Bronchial epithelial cell (primary cell): ENCODE results near the gene GLS. TPM values are rescaled to one million over a fixed set of nuclear protein-coding genes. Genes with fewer than 3 reads are reported as not detected.

Experiments used
- DNase-seq: peaks from one replicate; pipeline ENCODE4 v3.0.0-alpha.2; 2010; ENCODE audit warnings: low read depth
- FAIRE-seq: peaks from 2 replicates; lab custom pipeline; 2011; peaks lifted over from hg19 to GRCh38; lab: Jason Lieb, UNC
- H3K27me3 ChIP-seq: 2 replicates; pipeline ENCODE4 v1.5.1; 2011; ENCODE audit warnings: low read length; ENCODE audit not compliant: control insufficient read depth, insufficient read depth
- H3K36me3 ChIP-seq: 2 replicates; pipeline ENCODE4 v1.5.1; 2011; ENCODE audit warnings: low read length; ENCODE audit not compliant: control insufficient read depth, insufficient read depth
- H3K4me3 ChIP-seq: 2 replicates; pipeline ENCODE4 v1.5.1; 2011; ENCODE audit warnings: mild to moderate bottlenecking, low read depth, low read length, control low read depth
- CTCF ChIP-seq: IDR thresholded peaks from 2 replicates; pipeline ENCODE4 v1.5.1; 2011; ENCODE audit warnings: mild to moderate bottlenecking, moderate library complexity, low read length, control low read depth, inconsistent platforms; ENCODE audit not compliant: insufficient read depth, severe bottlenecking
- total RNA-seq: library from RNA; depleted of rRNA; stranded (reverse); fragments of >200 nt; gene quantifications from 2 replicates; pipeline ENCODE4 v1.2.1, GENCODE V29; 2014

Gene GLS
- total RNA-seq, 1 donor from 2014 or later: 103 TPM

GRCh38 chr2:190986221-190986953 is 105.8 kb downstream of the GLS start:
- H3K36me3 ChIP-seq: peaks cover 22% of the 10 kb centered on the region
- FAIRE-seq: no peak
- H3K27me3 ChIP-seq: no peaks in the 10 kb centered on the region
- TF ChIP-seq CTCF: no peak
- DNase-seq: no peak
- H3K4me3 ChIP-seq: no peak overlapping the region

- H3K4me3 ChIP-seq: no peak overlapping the region
- no peaks in the 10 kb centered on the region for H3K27me3 ChIP-seq
- DNase-seq (no peak), FAIRE-seq (no peak)
- H3K36me3 ChIP-seq: peaks cover 24% of the 10 kb centered on the region
- no peak for TF ChIP-seq CTCF
These were observed 106.5 kb downstream of the GLS start for GRCh38 chr2:190987116-190987515.

GRCh38 chr2:190987938-190988337 is 107.3 kb downstream of the GLS start:
- peaks cover 22% of the 10 kb centered on the region for H3K36me3 ChIP-seq
- no peaks in the 10 kb centered on the region for H3K27me3 ChIP-seq
- FAIRE-seq: no peak

GRCh38 chr2:190988910-190989309 is 108.3 kb downstream of the GLS start:
- DNase-seq: no peak
- no peaks in the 10 kb centered on the region for H3K27me3 ChIP-seq
- no peak for TF ChIP-seq CTCF
- H3K36me3 ChIP-seq: peaks cover 21% of the 10 kb centered on the region
- H3K4me3 ChIP-seq: no peak overlapping the region
- FAIRE-seq: no peak

More at GRCh38 chr2:190987938-190988337, 107.3 kb downstream of the GLS start:
- H3K4me3 ChIP-seq: no peak overlapping the region
- no peak for TF ChIP-seq CTCF
- no peak for DNase-seq

- no peak for TF ChIP-seq CTCF
- no peak for FAIRE-seq
- DNase-seq: no peak
- peaks cover 23% of the 10 kb centered on the region for H3K36me3 ChIP-seq
- H3K4me3 ChIP-seq: no peak overlapping the region
- no peaks in the 10 kb centered on the region for H3K27me3 ChIP-seq
These were observed 109.5 kb downstream of the GLS start for GRCh38 chr2:190990132-190990531.

- no peak overlapping the region for H3K4me3 ChIP-seq
- no peak for FAIRE-seq
- DNase-seq: no peak
These were observed 112.6 kb downstream of the GLS start for GRCh38 chr2:190993292-190993643.

More at GRCh38 chr2:190993292-190993643, 112.6 kb downstream of the GLS start:
- TF ChIP-seq CTCF: no peak
- Histone ChIP-seq H3K36me3 (peaks cover 23% of the 10 kb centered on the region), H3K27me3 (no peaks in the 10 kb centered on the region)
